SK-N-SH (cell line): ENCODE data around the gene STARD3. TPM values are rescaled to one million over a fixed set of nuclear protein-coding genes. Genes with fewer than 3 reads are reported as not detected.

Experiments
- CTCF ChIA-PET: fragments of 300-600, 350-600 bp; formaldehyde crosslinking; extraction: SDS; loops from one replicate; lab custom pipeline; 2021; lab: Yijun Ruan, JAX
- POLR2A ChIA-PET: fragments of 350-600 bp; sonication (Branson Sonifier 250); formaldehyde crosslinking; extraction: SDS; loops from one replicate; lab custom pipeline; 2020; ENCODE audit warnings: antibody characterized with exemption, inconsistent platforms; lab: Yijun Ruan, JAX
- DNase-seq: peaks from one replicate; pipeline ENCODE4 v3.0.0; 2012
- H2AFZ ChIP-seq: fragments of 200-600 bp; sonication (generic); 2 replicates; pipeline ENCODE4 v1.8.1; 2016; ENCODE audit warnings: antibody characterized with exemption, mild to moderate bottlenecking, low read depth
- H3F3A ChIP-seq: fragments of 200-600 bp; sonication (generic); replicated peaks from 2 replicates; pipeline ENCODE3; 2016; ENCODE audit warnings: antibody characterized with exemption, mild to moderate bottlenecking; ENCODE audit not compliant: insufficient read depth
- H3K27ac ChIP-seq, 2 experiments: fragments of 200-500 bp in 1 of 2; fragments of 200-600 bp in 1 of 2; sonication (Bioruptor generic) in 1 of 2; sonication (generic), shearing (Covaris generic) in 1 of 2; 2 replicates each; pipeline versions ENCODE4 v1.5.1 to v1.6.1; 2014 to 2016; ENCODE audit warnings: low read depth in 2 of 2, inconsistent platforms in 1 of 2, low read length in 1 of 2, mild to moderate bottlenecking in 1 of 2, mixed read lengths in 1 of 2
- H3K27me3 ChIP-seq: fragments of 200-600 bp; sonication (generic), shearing (Covaris generic); 2 replicates; pipeline ENCODE4 v1.6.1; 2016; ENCODE audit warnings: mixed run types; ENCODE audit not compliant: insufficient read depth
- H3K36me3 ChIP-seq, 2 experiments: fragments of 200-500 bp in 1 of 2; fragments of 200-600 bp in 1 of 2; sonication (Bioruptor generic) in 1 of 2; sonication (generic) in 1 of 2; replicated peaks in 1 of 2; 2 replicates each; pipeline versions ENCODE3 to v1.5.1; 2014 to 2016; ENCODE audit warnings: low read length in 1 of 2, mild to moderate bottlenecking in 1 of 2; ENCODE audit not compliant: insufficient read depth in 2 of 2, control insufficient read depth in 1 of 2
- H3K4me1 ChIP-seq, 2 experiments: fragments of 200-500 bp in 1 of 2; fragments of 200-600 bp in 1 of 2; sonication (Bioruptor generic) in 1 of 2; sonication (generic), shearing (Covaris generic) in 1 of 2; 2 replicates each; pipeline versions ENCODE4 v1.5.1 to v1.6.1; 2014 to 2016; ENCODE audit warnings: low read depth in 1 of 2, low read length in 1 of 2, mixed run types in 1 of 2; ENCODE audit not compliant: insufficient read depth in 2 of 2, control insufficient read depth in 1 of 2
- H3K4me2 ChIP-seq: fragments of 200-600 bp; sonication (generic), shearing (Covaris generic); 2 replicates; pipeline ENCODE4 v1.6.1; 2017; ENCODE audit warnings: mixed run types
- H3K4me3 ChIP-seq, 2 experiments: fragments of 200-500 bp in 1 of 2; fragments of 200-600 bp in 1 of 2; sonication (Bioruptor generic) in 1 of 2; sonication (generic), shearing (Covaris generic) in 1 of 2; 2 replicates each; pipeline versions ENCODE4 v1.5.1 to v1.8.1; 2014 to 2016; ENCODE audit warnings: low read depth in 2 of 2, inconsistent platforms in 1 of 2, low read length in 1 of 2, mild to moderate bottlenecking in 1 of 2, mixed read lengths in 1 of 2, moderate library complexity in 1 of 2
- H3K79me2 ChIP-seq: fragments of 200-600 bp; sonication (generic); 2 replicates; pipeline ENCODE4 v1.8.1; 2017; ENCODE audit warnings: mild to moderate bottlenecking; ENCODE audit not compliant: insufficient read depth
- H3K9ac ChIP-seq: fragments of 200-600 bp; sonication (generic); 2 replicates; pipeline ENCODE4 v1.6.1; 2017; ENCODE audit warnings: mixed run types
- H3K9me2 ChIP-seq: fragments of 200-600 bp; sonication (generic); 2 replicates; pipeline ENCODE4 v1.6.1; 2017; ENCODE audit warnings: mixed run types
- H3K9me3 ChIP-seq: fragments of 200-600 bp; sonication (generic); 2 replicates; pipeline ENCODE4 v1.6.1; 2017; ENCODE audit warnings: mixed run types, mild to moderate bottlenecking, moderate library complexity
- H4K20me1 ChIP-seq: fragments of 200-600 bp; sonication (generic); 2 replicates; pipeline ENCODE4 v1.6.1; 2017; ENCODE audit warnings: mild to moderate bottlenecking, mixed run types; ENCODE audit not compliant: insufficient read depth
- CHD2 ChIP-seq: fragments of 150-350 bp; IDR thresholded peaks from 2 replicates; pipeline ENCODE4 v1.6.1; 2018; ENCODE audit warnings: low read length; ENCODE audit not compliant: partially characterized antibody
- ELF1 ChIP-seq: IDR thresholded peaks from 2 replicates; pipeline ENCODE4 v1.4.0; 2012
- EP300 ChIP-seq, 2 experiments: IDR thresholded peaks; 2 replicates each; pipeline versions ENCODE4 v1.4.0 to v1.6.1; 2012; ENCODE audit warnings: borderline replicate concordance in 1 of 2, low read depth in 1 of 2, low read length in 1 of 2
- FOSL2 ChIP-seq: IDR thresholded peaks from 2 replicates; pipeline ENCODE4 v1.4.0; 2012; ENCODE audit warnings: low read depth, mild to moderate bottlenecking, moderate library complexity, borderline replicate concordance
- GABPA ChIP-seq: IDR thresholded peaks from 2 replicates; pipeline ENCODE4 v1.4.0; 2012; ENCODE audit warnings: low read depth, mild to moderate bottlenecking
- IRF3 ChIP-seq: fragments of 150-350 bp; IDR thresholded peaks from 2 replicates; pipeline ENCODE4 v1.6.1; 2016; ENCODE audit warnings: mild to moderate bottlenecking, low read depth, low read length
- JUND ChIP-seq: IDR thresholded peaks from 2 replicates; pipeline ENCODE4 v1.4.0; 2012
- MAX ChIP-seq: IDR thresholded peaks from 2 replicates; pipeline ENCODE4 v1.4.0; 2012; ENCODE audit warnings: low read depth
- PBX3 ChIP-seq: IDR thresholded peaks from 2 replicates; pipeline ENCODE4; 2012
- POLR2AphosphoS5 ChIP-seq: IDR thresholded peaks from 2 replicates; pipeline ENCODE4 v1.6.1; 2012; ENCODE audit warnings: low read depth, low read length
- RAD21 ChIP-seq: IDR thresholded peaks from 2 replicates; pipeline ENCODE4 v1.6.1; 2012; ENCODE audit warnings: mild to moderate bottlenecking, low read length
- RCOR1 ChIP-seq: fragments of 150-350 bp; IDR thresholded peaks from 2 replicates; pipeline ENCODE4 v1.6.1; 2017; ENCODE audit warnings: antibody characterized with exemption, low read length
- RFX5 ChIP-seq: IDR thresholded peaks from 2 replicates; pipeline ENCODE4 v1.6.1; 2012; ENCODE audit warnings: mild to moderate bottlenecking, improper control_type of control experiment, low read length
- SIN3A ChIP-seq: IDR thresholded peaks from 2 replicates; pipeline ENCODE4 v1.6.1; 2012; ENCODE audit warnings: low read depth, mild to moderate bottlenecking, low read length, moderate library complexity, borderline replicate concordance
- SMC3 ChIP-seq: IDR thresholded peaks from 2 replicates; pipeline ENCODE4 v1.6.1; 2012; ENCODE audit warnings: low read depth, low read length, improper control_type of control experiment
- TAF1 ChIP-seq: IDR thresholded peaks from 2 replicates; pipeline ENCODE4 v1.6.1; 2012; ENCODE audit warnings: low read depth, mild to moderate bottlenecking, low read length, moderate library complexity, borderline replicate concordance
- TCF12 ChIP-seq: IDR thresholded peaks from 2 replicates; pipeline ENCODE4 v1.4.0; 2012
- USF2 ChIP-seq: fragments of 150-350 bp; IDR thresholded peaks from 2 replicates; pipeline ENCODE4 v1.6.1; 2017; ENCODE audit warnings: antibody characterized with exemption, low read length, low read depth, borderline replicate concordance
- WGBS: methylation state at CpG from one replicate; pipeline ENCODE4 v1.1.6; 2017; ENCODE audit warnings: low lambda C conversion rate; 5-methylcytosine and 5-hydroxymethylcytosine counted together
- polyA plus RNA-seq, 3 experiments: library from polyadenylated mRNA; depleted of rRNA; stranded (reverse); fragments of >200 nt; gene quantifications; 2 replicates each; pipeline ENCODE4 v1.2.3, GENCODE V29; 2012

Gene STARD3
- polyA plus RNA-seq, 1 of the 3 experiments (the other 2 are of a cell fraction): 76.8 TPM

GRCh38 chr17:39688945-39689344 is 52.0 kb downstream of the STARD3 start:
- DNase-seq: no peak
- CTCF ChIA-PET: interaction anchor here (0.8 to 2.2 kb wide), 3 partner anchors 8 to 65 kb away, joined by 3 to 10 read pairs (median 4); no protein-coding TSS in a partner anchor
- Histone ChIP-seq H3K27ac (no peak overlapping the region), H3K4me1 (peaks cover 0 to 13% of the 10 kb centered on the region in 2 experiments; a peak in 2 of 4 replicates), H3K4me3 (peak overlapping the region; percentile 61 to 78; a peak in 1 of 4 replicates), H3K79me2 (no peaks in the 10 kb centered on the region), H3K9ac (no peak overlapping the region), H4K20me1 (no peaks in the 10 kb centered on the region), H3K36me3 (no peaks in the 10 kb centered on the region), H3K27me3 (no peaks in the 10 kb centered on the region), H3K9me2 (no peaks in the 10 kb centered on the region), H3K4me2 (peak overlapping the region; percentile 86), H3K9me3 (no peaks in the 10 kb centered on the region), H3F3A (peaks cover 15% of the 10 kb centered on the region), H2AFZ (peak overlapping the region; percentile 99; the same call in 1 of the 2 replicates)
- WGBS: 78% methylated on average over 3 of the region's 3 CpGs
- TF ChIP-seq ELF1: no peak
- TF ChIP-seq TCF12: no peak
- no peak for TF ChIP-seq SIN3A
- no peak for TF ChIP-seq USF2
- no peak for TF ChIP-seq PBX3
- TF ChIP-seq POLR2AphosphoS5: no peak
- TF ChIP-seq IRF3: no peak
- no peak for TF ChIP-seq RAD21
- no peak for TF ChIP-seq FOSL2
- TF ChIP-seq MAX: no peak
- TF ChIP-seq JUND: no peak
- TF ChIP-seq RFX5: no peak
- TF ChIP-seq EP300 (IDR thresholded peaks at IDR 0.05; ENCODE audit: borderline replicate concordance in 1 of 2, low read depth in 1 of 2, low read length in 1 of 2): no peak
- no peak for TF ChIP-seq CHD2
- no peak for TF ChIP-seq RCOR1
- no peak for TF ChIP-seq TAF1
- TF ChIP-seq GABPA: no peak
- no peak for TF ChIP-seq SMC3
- POLR2A ChIA-PET: no interaction called here
